HG02938 (cell line): ENCODE data around the gene PDE4D.

Experiments used
- ATAC-seq: cut with Tn5 transposase; IDR thresholded peaks from one replicate; pipeline ENCODE4 v1.9.1; 2021; ENCODE audit warnings: mild to moderate bottlenecking, moderate library complexity; ENCODE audit not compliant: unreplicated experiment

PDE4D gene

DNA sequence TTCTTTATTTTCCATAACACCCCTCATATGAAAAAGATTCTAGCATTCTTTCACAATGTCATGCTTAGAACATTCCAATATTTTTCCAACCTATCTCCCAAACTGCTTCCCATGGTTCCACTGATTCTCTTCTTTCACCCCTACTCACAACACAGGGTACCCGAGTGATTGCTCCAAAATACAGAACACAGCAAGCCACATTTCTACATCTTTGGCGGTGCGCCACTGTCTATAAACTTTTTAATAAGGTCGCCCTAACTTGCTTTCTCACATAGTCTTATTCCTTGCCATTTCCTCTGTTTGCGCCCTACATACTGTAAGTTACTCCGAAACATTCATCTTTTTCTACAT is 793.6 kb downstream of the PDE4D start:
- ATAC-seq = no peak

DNA sequence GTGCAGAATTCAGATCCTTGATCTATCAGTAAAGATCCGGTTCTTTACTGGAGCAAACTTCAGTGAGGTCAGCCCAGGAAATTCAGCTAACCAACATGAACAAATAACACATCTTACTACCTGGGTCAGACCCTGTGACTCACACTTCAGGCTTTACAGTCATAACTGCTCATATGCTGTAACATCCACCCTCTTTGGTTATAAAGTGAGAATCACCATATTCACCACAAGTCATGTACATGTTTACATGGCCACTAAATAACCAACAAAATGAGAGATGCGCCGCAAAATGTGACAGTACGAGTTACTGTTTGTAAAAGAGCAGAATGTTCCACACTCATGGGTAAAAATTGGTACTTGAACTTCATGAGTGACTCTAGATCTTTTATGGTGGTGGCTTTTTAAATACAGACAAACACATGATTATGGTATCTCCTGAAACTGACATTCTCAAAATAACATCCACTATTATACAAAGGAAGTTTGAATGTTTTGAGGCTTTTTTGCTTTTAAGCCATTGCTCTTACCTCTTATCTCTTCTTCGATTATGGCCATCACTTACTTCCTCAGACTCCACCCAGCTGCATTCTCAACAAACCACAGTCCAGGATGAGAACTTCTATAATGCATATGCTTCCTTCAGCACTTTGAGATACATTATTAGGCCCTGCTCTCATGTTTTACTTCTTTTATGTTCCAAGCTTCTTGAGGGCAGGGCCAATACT is 794.1 kb downstream of the PDE4D start:
- ATAC-seq = peak; percentile 81

DNA sequence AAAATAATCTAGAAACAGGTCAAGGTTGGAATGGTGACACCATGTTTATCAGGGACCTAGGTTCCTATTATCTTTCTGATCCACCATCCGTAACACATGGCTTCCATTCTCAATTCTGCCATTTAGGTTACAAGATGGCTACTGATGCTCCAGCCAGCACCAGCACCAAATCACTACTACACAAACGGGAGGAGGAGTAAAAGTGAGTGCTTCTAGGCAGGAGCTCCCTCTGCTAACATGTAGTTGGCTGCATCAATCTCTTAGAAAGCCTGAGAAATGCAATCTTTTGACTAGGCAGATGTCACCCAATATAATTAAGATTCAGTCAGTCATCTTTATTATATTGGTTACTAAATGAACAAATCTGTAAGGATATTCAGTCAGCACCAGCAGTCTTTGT is 794.8 kb downstream of the PDE4D start:
- ATAC-seq = no peak

DNA sequence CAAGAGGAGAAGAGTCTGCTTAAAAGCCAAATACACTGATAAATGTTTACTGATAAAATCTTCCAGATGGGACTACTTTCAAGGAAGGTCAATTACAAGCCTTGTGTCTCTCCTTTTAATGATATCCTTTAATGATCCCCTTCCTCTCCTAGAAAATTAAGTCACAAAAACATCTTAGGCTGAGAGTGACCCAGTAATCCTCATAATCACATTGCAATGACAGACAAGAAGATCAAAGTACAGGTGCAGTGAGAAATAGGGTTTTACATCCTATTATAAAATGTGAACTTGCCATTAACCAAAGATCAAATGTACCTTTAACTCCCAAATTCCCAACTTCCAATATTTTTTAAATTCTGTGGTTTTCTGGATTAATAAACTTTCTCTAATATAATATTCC is 795.8 kb downstream of the PDE4D start:
- ATAC-seq = no peak

DNA sequence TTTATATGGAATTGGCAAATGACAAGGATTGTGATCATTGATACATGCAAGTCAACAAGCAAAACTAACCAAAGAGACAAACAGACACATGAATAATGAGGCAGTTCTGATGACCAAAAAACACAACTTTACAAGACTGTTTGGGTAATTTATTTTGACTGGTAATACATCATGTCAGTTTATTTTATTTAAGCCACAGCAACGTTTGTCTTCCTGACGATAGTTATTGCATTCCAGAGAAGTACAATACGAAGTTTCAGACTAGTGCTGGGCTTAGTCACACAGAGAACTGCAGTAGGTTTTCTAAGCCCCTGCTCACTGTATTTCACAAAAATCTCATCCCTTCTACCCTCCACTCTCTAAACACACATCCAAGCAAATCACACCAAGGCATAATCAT is 796.4 kb downstream of the PDE4D start:
- no peak for ATAC-seq

DNA sequence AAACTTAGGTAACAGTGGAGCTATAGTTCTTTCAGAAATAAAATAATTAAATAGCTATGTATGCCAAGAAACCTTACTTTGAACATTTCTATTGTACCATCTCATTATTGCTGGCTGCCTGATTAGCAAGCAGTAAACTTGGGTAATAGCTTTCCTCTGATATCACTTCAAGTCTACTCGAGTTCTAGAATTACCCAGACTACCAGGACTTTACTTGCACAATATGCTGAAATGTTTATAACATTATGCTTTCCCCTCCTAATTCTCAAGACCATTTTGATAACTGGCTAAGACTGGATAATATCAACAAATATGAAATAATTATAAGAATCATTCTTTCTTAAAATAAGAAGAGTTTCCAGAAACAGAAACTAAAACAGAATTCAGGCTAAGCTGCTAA is 798.0 kb downstream of the PDE4D start:
- ATAC-seq = no peak

DNA sequence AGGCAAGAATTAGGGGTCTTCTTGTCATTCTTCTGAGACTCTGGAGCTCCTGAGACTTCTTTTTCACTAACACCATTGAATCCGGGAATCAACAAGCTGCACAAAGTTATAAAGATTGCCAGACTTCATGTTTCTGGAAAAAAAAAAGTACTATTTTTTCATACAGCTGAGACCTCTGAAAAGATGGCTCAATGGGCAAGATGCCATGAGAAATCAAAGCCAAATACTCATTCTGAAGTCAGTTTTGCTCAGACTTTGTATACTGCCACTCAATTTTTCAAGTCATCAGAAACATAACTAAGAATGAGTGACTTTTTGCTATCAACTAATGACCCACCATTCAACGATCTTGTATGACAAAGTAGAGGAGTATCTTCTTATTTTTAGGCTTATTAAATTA is 798.7 kb downstream of the PDE4D start:
- no peak for ATAC-seq

DNA sequence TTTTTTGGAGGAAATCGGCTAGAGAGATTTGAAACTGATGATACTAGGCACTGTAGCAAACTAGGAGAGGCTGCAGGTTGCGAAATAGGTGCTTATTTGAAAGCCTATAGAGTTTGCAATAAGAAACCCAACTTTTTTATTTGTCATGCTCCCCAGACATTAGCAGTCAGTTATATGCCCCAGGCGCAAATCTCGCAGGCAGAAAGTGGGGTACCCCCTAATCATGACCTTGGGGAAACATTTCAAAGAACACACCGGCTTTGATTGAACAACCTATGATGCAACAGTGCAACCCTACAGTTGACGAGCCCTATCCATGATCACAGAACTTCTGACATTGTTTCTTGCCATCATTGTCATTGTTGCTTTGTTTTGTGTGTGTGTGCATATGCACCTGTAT is 800.2 kb downstream of the PDE4D start:
- ATAC-seq = no peak

DNA sequence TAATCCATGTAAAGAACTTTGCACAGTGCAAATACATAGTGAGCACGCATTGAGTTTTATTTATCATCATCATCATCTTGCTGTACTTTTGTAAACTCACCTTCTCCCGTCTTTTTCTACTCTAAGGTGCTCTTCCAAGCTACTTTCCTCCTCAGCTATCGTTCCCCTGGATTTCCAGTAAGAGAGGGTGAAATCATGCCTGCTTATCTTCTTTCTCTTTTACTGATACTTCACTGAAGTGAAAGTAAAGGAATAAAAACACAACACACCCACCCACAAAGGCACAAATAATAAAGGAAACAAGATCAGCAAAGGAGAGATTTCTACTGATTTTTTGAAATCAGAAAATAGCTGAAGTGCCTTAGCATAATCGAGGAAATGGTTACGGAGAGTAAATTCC is 800.8 kb downstream of the PDE4D start:
- ATAC-seq = no peak

DNA sequence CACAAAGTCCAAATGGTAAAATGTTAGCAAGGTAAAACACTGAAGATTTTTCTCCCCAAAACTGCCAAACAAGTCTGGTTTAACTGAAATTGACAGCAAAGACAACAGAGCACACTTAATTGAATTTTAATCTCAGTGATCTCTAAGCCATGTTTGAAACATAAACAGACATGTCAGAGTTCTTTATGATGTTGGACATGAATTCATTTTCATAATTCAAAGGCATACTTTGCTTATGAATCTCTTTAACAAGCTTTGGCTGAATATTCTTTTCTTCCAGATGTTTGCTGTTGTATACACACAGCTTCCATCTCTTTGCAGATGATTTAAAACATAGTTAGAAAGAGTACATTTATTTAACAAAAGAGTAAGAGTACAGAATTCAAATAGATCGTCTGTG is 801.6 kb downstream of the PDE4D start:
- no peak for ATAC-seq

DNA sequence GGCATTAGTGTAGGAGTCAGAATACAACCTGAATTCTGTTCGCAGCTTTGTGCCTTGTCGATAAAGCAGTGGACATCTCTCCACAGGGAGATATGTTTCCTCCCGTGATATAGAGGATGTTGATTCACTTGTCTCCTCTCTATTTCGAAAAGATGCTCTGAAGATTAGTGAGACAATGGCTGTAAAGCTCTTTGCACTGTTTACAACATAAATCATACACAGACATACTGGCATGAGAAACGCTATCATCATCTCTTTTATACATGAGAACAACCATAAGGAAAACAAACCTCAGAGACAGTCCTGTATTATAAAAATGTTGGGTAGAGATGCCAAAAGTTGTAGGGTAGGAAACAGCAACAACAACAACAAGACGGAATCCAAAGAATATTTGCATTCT is 803.2 kb downstream of the PDE4D start:
- no peak for ATAC-seq

DNA sequence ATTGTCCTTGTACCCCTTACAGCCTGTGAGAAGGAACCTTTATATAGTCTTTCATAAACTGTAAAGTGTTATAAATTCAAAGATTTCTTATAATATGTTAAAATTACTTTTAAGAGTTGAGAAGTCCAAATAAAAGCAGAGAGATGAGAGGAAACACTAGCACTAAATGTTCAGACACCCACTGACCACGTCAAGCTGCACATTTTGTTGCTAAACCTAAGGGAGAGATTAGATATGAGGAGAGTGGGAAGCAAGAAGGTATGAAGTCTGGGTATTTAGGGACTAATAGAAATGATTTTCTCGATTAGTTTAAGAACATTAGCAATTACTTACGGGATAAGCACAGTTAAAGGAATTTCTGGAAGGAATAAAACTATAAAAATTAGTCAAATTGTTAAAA is 803.8 kb downstream of the PDE4D start:
- no peak for ATAC-seq

DNA sequence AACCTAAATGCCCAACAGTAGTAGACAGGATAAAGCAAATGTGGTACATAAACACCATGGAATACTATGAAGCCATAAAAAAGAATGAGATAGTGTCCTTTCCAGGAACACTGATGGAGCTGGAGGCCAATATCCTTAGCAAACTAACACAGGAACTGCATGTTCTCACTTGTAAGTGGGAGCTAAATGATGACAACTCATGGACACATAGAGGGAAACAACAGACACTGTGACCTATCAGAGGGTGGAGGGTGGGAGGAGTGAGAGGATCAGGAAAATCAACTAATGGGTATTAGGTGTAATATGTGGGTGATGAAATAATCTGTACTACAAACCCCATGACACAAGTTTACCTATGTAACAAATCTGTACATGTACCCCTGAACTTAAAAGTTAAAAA is 805.0 kb downstream of the PDE4D start:
- ATAC-seq = no peak

DNA sequence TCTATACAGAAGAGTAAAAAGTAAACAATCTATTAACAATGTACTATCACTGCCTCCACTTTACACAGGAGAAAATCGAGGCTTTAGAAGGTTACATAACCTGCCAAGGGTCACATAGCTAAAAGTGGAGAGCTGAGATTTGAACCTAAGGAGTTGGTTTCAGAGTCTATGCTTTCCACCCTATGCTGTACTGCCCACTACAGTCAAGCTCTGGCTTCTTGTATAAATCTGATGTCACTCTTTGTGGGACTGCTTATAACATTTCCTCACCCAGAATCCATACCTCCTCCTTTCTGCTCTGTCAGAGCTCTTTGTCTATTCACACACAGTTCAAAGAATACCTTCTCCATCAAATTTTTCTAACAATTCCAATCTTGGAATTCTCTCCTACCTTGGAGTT is 807.5 kb downstream of the PDE4D start:
- ATAC-seq = no peak

DNA sequence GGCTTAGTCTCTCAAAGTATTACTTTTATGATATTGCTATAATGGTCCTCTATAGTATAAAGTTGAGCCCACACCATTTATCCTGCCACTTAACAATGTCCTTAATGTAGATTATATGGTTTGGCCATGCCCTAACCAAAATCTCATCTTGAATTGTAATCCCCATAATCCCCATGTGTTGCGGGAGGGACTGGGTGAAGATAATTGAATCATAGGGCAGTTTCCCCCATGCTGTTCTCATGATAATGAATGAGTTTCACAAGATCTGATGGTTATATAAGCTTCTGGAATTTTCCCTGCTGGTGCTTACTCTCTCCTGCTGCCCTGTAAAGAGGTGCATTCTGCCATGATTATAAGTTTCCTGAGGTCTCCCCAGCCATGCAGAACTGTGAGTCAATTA is 811.8 kb downstream of the PDE4D start:
- ATAC-seq = no peak

DNA sequence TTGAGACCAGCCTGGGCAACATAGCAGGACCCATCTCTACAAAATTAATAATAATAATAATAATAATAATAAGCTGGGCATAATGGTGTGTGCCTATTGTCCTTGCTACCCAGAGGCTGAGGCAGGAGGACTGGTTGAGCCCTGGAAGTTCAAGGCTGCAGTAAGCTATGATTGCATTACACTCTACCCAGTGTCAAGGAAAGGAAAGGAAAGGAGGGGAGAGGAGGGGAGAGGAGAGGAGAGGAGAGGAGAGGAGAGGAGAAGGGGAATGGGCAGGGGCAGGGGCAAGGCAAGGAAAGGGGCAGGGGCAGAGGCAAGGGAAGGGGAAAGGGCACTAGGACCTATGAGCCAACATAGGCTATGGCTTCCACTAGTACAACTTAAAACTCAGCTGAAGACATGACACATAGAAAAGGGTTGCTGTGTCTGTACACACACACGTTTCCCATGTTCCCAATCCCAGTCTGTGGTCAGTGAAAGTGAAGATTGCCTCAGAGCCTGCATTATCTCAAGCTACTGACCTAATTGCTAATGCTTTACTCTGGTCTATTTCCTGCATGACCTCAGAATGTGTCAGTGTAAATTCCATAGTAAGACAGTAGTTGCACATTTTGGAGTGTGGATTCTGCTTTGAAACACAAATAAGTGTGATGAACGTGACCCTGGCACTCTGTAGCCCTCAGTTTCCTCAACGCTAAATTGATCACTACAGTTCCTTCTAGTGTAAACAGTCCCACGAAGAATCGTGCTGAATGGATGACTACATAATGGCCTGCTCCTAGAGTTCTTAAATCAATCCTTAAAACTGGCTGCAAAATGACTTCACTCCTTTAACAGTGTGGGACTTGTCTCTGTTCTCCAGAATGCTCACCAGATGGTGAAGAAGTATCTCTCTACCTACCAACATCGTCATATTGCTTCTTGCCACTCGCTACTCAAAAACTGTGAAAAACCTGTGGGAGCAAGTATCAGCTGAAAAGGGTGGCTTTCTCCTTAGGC is 813.6 kb downstream of the PDE4D start:
- ATAC-seq = no peak

DNA sequence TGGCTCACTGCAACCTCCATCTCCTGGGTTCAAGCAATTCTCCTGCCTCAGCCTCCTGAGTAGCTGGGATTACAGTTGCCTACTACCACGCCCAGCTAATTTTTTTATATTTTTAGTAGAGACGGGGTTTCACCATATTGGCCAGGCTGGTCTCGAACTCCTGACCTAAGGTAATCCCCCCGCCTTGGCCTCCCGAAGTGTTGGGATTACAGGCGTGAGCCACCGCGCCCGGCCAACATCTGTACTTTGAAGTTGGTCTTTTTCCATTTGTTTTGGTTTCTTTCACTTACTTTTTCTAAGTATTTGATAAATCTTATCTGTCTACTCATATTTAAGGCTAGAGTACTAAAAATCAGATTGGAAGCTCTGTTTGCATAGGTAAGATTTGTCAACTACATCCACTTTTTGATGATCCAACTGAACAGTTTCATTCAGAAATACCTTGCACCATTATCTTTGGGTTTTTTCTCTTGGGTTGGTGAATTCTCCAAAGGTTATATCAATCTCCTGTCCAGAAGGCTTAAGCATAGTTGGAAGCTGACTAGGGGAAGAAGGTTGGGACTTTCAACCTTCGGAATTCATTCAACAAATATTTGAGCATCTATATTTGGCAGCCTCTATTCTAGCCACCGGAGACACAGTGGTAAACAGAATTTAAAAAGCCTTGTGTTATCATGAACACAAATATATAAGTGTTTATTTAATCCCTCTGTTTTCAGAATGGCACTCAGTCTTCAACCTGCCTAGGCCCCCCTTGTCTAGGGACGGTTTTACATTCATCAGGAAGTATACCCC is 821.6 kb downstream of the PDE4D start:
- no peak for ATAC-seq

DNA sequence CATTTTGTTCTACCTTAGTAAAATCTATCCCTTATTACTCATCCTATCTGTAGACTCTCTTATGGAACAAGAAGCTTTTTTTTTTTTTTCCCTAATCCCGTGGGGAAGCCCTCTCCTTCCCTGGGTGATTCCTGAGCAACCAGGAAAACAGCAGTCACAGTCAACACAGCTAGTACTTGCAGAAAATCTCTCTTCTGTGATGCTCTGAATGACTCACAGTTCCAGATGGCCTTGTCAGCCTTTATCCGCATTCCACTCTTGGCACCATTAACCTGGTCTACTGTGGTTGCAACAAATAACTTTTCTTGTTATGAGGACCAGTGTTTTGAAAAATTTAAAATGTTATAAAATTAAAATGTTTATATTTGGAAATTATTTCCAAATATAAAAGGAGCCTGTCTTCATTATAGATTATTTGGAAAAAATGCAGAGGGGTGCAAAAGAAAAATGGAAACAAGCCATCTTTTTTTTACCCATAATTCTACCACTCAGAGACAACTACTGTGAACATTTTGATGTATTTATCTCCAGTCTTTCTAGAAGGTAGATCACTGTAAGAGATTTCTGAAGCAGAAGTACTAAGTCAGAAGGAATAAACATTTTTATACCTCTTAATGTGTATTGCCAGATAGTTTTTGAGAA is 824.0 kb downstream of the PDE4D start:
- no peak for ATAC-seq

DNA sequence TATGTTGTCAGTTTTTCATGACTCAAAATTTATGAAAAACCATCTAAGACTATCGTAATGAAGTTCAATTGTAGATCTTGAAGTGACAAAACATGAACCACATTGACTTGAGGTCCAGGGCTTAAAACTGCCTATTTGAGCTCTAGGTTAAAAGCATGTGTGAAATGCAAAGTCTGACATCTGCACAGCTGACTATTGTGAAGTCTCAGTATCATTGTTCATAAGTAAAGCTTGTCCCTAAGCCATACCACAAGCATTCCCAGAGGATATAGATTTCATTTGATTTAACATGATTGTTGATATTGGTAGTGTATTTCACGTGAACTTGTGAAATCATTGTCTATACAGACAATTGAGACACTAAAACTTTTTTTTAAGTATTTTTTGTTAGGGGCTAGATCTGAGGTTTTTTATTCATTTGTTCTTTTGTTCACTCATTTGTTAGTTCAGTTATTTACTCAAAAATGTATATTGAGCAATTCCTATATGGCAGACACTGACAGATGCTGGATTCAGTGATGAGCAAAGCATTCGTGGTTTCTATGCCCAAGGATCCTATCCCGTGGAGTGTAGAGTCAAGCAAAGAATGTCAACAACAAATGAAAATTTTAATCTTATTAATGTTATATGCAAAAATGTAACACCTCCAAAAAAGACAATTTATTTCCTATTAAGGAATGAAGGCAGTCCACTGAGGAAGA is 825.4 kb downstream of the PDE4D start:
- no peak for ATAC-seq

DNA sequence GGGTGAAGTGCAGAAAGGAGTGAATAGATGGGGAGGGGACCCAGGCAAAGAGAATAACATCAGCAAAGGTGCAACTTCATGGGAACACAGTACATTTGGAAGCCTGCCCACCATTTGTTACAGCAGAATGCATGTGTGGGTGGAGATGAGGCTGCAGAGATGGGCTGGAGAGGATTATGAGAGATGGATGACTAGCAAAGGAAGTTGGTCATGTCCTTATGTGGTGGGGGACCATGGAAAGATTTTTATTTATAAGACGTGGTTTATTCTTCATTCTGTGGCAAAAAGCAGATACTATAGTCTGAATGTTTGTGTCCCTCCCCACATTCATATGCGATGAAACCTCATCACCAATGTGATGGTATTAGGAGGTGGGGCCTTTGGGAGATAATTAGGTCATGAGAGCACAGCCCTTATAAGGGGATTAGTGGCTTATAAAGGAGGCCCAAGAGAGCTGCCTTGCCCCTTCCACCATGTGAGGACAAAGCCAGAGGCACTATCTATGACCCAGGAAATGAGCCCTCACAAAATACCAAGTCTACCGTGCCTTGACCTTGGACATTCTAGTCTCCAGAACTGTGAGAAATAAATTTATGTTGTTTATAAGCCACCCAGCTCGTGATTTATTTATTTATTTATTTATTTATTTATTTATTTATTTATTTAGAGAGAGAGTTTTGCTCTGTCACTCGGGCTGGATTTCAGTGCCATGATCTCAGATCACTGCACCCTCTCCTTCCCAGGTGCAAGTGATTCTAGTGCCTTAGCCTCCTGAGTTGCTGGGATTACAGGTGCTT is 827.0 kb downstream of the PDE4D start:
- no peak for ATAC-seq
